Common myeloid progenitor, CD34-positive (primary cell): ENCODE results near the gene ZNF660.
"Not testable (repeated sequence)": the region's sequence is repeated elsewhere in the genome, so short reads cannot be mapped to it uniquely, and the experiment has no call there.

Experiments
- CTCF ChIA-PET: fragments of 350-600 bp; sonication (Branson Sonifier 250); formaldehyde crosslinking; loops from one replicate; lab custom pipeline; 2021; ENCODE audit warnings: antibody characterized with exemption; lab: Charles Lee
- POLR2A ChIA-PET: fragments of 350-600 bp; sonication (Branson Sonifier 250); formaldehyde crosslinking; loops from one replicate; lab custom pipeline; 2021; ENCODE audit warnings: antibody characterized with exemption; lab: Charles Lee
- DNase-seq, 3 donors: peaks; one replicate each; pipeline versions ENCODE4 v3.0.0 to v3.0.0-alpha.2; 2013
- H3K27ac ChIP-seq, 2 experiments: 1 replicate in 1 of 2; 2 replicates in 1 of 2; pipeline ENCODE4 v1.7.0; 2013; ENCODE audit warnings: inconsistent platforms in 2 of 2, low read length in 2 of 2, mild to moderate bottlenecking in 2 of 2, low read depth in 1 of 2, moderate library complexity in 1 of 2; ENCODE audit not compliant: severe bottlenecking in 2 of 2, insufficient read depth in 1 of 2, poor library complexity in 1 of 2
- H3K27me3 ChIP-seq, 5 experiments: replicated peaks in 2 of 5; 1 replicate in 3 of 5; 2 replicates in 2 of 5; pipeline versions ENCODE4 v1.6.1 to v1.7.0; 2013; ENCODE audit warnings: low read length in 4 of 5, mild to moderate bottlenecking in 2 of 5, moderate library complexity in 2 of 5, inconsistent platforms in 1 of 5; ENCODE audit not compliant: insufficient read depth in 5 of 5, control insufficient read depth in 4 of 5
- H3K36me3 ChIP-seq, 4 experiments: 1 replicate in 2 of 4; 2 replicates in 2 of 4; pipeline versions ENCODE4 v1.6.1 to v1.7.0; 2013; ENCODE audit warnings: low read length in 3 of 4, control low read depth in 1 of 4, mild to moderate bottlenecking in 1 of 4; ENCODE audit not compliant: control insufficient read depth in 4 of 4, insufficient read depth in 4 of 4
- H3K4me1 ChIP-seq, 4 experiments: 1 replicate in 3 of 4; 2 replicates in 1 of 4; pipeline versions ENCODE4 v1.6.1 to v1.7.1; 2013; ENCODE audit warnings: low read length in 3 of 4, mild to moderate bottlenecking in 3 of 4, control low read depth in 1 of 4, inconsistent platforms in 1 of 4, moderate library complexity in 1 of 4; ENCODE audit not compliant: control insufficient read depth in 4 of 4, insufficient read depth in 4 of 4; ENCODE audit errors: control extremely low read depth in 1 of 4
- H3K4me3 ChIP-seq, 7 experiments: 1 replicate in 4 of 7; 2 replicates in 3 of 7; pipeline versions ENCODE4 v1.5.1 to v1.7.0; 2013; ENCODE audit warnings: mild to moderate bottlenecking in 7 of 7, low read length in 6 of 7, moderate library complexity in 6 of 7, inconsistent platforms in 2 of 7, low read depth in 2 of 7, control low read depth in 1 of 7; ENCODE audit not compliant: insufficient read depth in 4 of 7, control insufficient read depth in 1 of 7; ENCODE audit errors: extremely low read depth in 1 of 7
- H3K9me3 ChIP-seq, 5 experiments: 1 replicate in 4 of 5; 2 replicates in 1 of 5; pipeline versions ENCODE4 v1.6.1 to v1.7.1; 2013; ENCODE audit warnings: low read length in 4 of 5, mild to moderate bottlenecking in 2 of 5, inconsistent platforms in 1 of 5, low read depth in 1 of 5, moderate library complexity in 1 of 5; ENCODE audit not compliant: control insufficient read depth in 4 of 5, insufficient read depth in 2 of 5; ENCODE audit errors: control extremely low read depth in 1 of 5
- WGBS: methylation state at CpG from one replicate; pipeline ENCODE4 v1.1.5; 2013; ENCODE audit not compliant: insufficient coverage; 5-methylcytosine and 5-hydroxymethylcytosine counted together

The ZNF660 gene

GRCh38 chr3:44561076-44561475 lies 23.7 kb upstream of the ZNF660 start:
- WGBS, result no CpG with 5 or more reads among the region's 1 CpG
- peaks cover 7 to 85% (median 34%) of the 10 kb centered on the region in 4 experiments for H3K36me3 ChIP-seq
- peaks cover 0 to 6% (median 3%) of the 10 kb centered on the region in 4 experiments for H3K4me1 ChIP-seq
- no peak overlapping the region for H3K27ac ChIP-seq
- no peak overlapping the region for H3K4me3 ChIP-seq
- H3K9me3 ChIP-seq, result peaks cover 7 to 77% (median 42%) of the 10 kb centered on the region in 5 experiments
- ChIA-PET POLR2A (no interaction called here), CTCF (no interaction called here)
- no peaks in the 10 kb centered on the region for H3K27me3 ChIP-seq
- peak in 1 of 3 donors; percentile 23 for DNase-seq

- H3K27me3 ChIP-seq, result no peaks in the 10 kb centered on the region
- no peak overlapping the region for H3K4me3 ChIP-seq
- H3K27ac ChIP-seq, result no peak overlapping the region
- peaks cover 7 to 88% (median 44%) of the 10 kb centered on the region in 5 experiments for H3K9me3 ChIP-seq
- WGBS, result 100% methylated on average over 3 of the region's 3 CpGs
- H3K36me3 ChIP-seq, result peaks cover 8 to 91% (median 37%) of the 10 kb centered on the region in 4 experiments
- ChIA-PET POLR2A (no interaction called here), CTCF (no interaction called here)
- DNase-seq, result no peak
- H3K4me1 ChIP-seq, result no peaks in the 10 kb centered on the region
Observed at GRCh38 chr3:44562147-44562546, 22.6 kb upstream of the ZNF660 start.

GRCh38 chr3:44568561-44568960 lies 16.2 kb upstream of the ZNF660 start:
- Histone ChIP-seq H3K36me3 (peaks cover 18 to 91% (median 52%) of the 10 kb centered on the region in 4 experiments), H3K4me3 (no peak overlapping the region), H3K4me1 (no peaks in the 10 kb centered on the region), H3K9me3 (peaks cover 14 to 92% (median 60%) of the 10 kb centered on the region in 5 experiments), H3K27me3 (no peaks in the 10 kb centered on the region), H3K27ac (no peak overlapping the region)
- DNase-seq, result no peak
- ChIA-PET CTCF (interaction anchor here (0.6 to 1.3 kb wide), 2 partner anchors 89 to 236 kb away, joined by 3 read pairs; no protein-coding TSS in a partner anchor), POLR2A (no interaction called here)
- WGBS, result no CpG with 5 or more reads among the region's 1 CpG

DNA sequence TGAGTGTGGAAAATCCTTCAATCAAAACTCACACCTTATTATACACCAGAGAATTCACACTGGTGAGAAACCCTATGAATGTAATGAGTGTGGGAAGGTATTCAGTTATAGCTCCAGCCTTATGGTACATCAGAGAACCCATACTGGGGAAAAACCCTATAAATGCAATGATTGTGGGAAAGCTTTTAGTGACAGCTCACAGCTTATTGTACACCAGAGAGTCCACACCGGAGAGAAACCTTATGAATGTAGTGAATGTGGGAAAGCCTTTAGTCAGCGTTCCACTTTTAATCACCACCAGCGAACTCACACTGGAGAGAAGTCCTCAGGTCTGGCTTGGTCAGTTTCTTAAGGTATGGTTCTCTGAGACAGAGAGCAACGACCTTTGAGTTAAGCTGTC lies 13.7 kb upstream of the ZNF660 start:
- peaks cover 14 to 72% (median 40%) of the 10 kb centered on the region in 4 experiments for H3K36me3 ChIP-seq
- no peak for DNase-seq
- H3K4me3 ChIP-seq, result no peak overlapping the region
- H3K27ac ChIP-seq, result no peak overlapping the region
- ChIA-PET POLR2A (no interaction called here), CTCF (no interaction called here)
- no peaks in the 10 kb centered on the region for H3K4me1 ChIP-seq
- H3K27me3 ChIP-seq, result no peaks in the 10 kb centered on the region
- WGBS, result 100% methylated on average over 1 of the region's 4 CpGs
- H3K9me3 ChIP-seq, result peaks cover 9 to 83% (median 49%) of the 10 kb centered on the region in 5 experiments

GRCh38 chr3:44576613-44577012 lies 8.2 kb upstream of the ZNF660 start:
- Histone ChIP-seq H3K9me3 (peaks cover 6 to 65% (median 36%) of the 10 kb centered on the region in 5 experiments), H3K4me1 (no peaks in the 10 kb centered on the region), H3K27ac (no peak overlapping the region), H3K27me3 (peaks cover 0 to 6% (median 0%) of the 10 kb centered on the region in 5 experiments), H3K36me3 (peaks cover 0 to 44% (median 7%) of the 10 kb centered on the region in 4 experiments), H3K4me3 (no peak overlapping the region)
- DNase-seq, result no peak
- CTCF ChIA-PET, result no interaction called here
- POLR2A ChIA-PET, result no interaction called here

GRCh38 chr3:44577354-44577952 lies 7.3 kb upstream of the ZNF660 start:
- H3K27me3 ChIP-seq, DNase-seq, H3K4me1 ChIP-seq, POLR2A ChIA-PET, H3K4me3 ChIP-seq, CTCF ChIA-PET, H3K27ac ChIP-seq: not testable (repeated sequence)
- peaks cover 0 to 36% (median 4%) of the 10 kb centered on the region in 4 experiments for H3K36me3 ChIP-seq
- peaks cover 6 to 61% (median 33%) of the 10 kb centered on the region in 5 experiments for H3K9me3 ChIP-seq
- 100% methylated on average over 3 of the region's 11 CpGs for WGBS

- WGBS, result 98% methylated on average over 21 of the region's 22 CpGs
Observed at GRCh38 chr3:44578316-44578715, 6.4 kb upstream of the ZNF660 start.

More at GRCh38 chr3:44578316-44578715, 6.4 kb upstream of the ZNF660 start:
- H3K4me3 ChIP-seq, H3K27me3 ChIP-seq, POLR2A ChIA-PET, CTCF ChIA-PET, H3K27ac ChIP-seq, H3K4me1 ChIP-seq, DNase-seq: not testable (repeated sequence)
- peaks cover 6 to 54% (median 27%) of the 10 kb centered on the region in 5 experiments for H3K9me3 ChIP-seq
- peaks cover 0 to 31% (median 3%) of the 10 kb centered on the region in 4 experiments for H3K36me3 ChIP-seq
